Activated T-cell treated with anti-CD3 and anti-CD28 coated beads for 1 hour (primary cell): ENCODE measurements around the gene SPDYC.

Experiments
- DNase-seq: peaks from one replicate; pipeline ENCODE4 v3.0.0-alpha.2; 2020; ENCODE audit warnings: low read depth

Gene SPDYC

DNA sequence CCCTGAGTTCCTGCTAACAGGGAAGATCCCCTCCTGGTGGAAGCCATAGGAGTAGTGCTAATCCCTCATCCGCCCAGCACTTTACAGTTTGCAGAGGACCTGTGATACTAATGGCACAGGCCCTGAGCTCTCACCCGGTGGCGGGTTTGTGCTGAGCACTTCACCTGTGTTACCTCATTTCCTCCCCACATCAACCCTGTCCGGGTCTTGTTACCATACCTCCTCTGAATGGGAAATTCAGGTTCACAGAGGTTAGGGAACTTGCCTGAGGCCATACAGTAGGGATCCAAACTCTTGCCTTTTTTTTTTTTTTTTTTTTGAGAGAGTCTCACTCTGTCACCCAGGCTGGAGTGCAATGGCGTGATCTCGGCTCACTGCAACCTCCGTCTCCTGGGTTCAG, 36.9 kb downstream of the SPDYC start:
- DNase-seq, result no peak

DNA sequence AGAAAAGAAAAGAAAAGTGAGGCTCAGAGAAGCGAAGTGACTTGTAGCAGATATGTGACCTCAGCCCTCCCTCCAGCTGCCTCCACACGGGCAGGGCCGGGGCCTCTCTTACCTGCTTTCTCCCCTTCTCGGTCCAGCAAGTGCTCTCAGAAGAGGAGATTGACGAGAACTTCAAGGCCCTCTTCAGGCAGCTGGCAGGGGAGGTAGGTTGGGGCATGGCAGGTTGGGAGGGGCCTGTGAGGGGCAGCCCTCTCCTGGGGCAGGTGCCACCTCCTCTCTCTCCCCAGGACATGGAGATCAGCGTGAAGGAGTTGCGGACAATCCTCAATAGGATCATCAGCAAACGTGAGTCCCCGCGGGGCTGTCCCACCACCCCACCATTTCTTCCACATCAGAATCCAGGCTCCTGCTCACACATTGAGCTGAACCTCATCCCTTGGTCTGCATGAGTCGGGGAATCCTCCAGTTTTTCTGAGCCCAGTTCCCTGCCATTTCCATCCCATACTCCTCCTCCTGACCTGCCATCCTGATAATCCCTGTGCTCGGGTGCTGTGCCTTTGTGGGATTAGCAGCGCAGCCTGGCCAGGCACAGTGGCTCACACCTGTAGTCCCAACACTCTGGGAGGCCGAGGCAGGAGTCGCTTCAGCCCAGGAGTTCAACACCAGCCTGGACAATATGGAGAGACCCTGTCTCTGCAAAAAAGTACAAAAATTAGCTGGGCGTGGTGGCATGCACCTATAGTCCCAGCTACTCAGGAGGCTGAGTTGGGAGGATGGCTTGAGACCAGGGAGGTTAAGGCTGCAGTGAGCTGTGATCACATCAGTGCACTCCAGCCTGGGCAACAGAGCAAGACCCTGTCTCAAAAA, 38.1 kb downstream of the SPDYC start:
- no peak for DNase-seq

DNA sequence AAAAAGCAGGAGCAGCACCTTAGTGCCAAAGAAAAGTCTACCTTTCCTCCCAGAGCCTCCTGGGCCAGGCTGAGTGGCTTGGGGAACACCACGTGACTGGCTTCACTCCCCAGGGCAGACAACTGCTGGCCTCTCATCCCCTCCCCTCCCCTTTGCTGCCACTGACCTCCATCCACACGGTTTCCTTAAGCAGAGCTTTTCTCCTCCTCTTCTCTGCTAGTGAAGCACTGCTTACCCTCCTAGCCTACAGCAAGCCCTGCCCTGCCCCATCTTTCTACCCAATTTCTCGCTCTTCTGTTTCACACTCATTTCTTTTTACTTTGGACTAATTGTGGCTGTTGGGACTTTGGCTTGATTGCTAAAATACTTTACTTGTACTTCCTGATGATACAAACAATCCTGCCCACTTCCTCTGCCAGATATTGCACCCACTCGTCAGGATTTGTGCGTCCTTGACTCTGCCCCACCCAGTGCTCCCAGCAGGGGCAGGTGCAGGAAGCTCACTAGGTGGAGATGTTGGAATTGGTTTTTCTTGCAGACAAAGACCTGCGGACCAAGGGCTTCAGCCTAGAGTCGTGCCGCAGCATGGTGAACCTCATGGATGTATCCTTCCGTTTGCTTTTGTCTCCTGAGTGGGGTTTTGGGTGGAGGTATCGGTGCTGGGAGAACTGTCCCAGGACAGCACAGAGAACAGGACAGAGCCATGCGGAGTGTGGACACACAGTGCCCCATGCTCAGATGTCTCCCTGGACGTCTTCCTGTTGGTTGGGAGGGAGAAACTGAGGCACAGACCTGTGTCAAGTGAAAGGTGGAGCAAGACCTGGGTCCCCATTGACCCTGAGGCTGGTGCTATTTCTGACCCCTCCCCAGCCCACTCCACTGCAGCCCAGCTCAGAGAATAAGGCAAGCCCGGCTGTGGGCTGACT, 39.0 kb downstream of the SPDYC start:
- no peak for DNase-seq

DNA sequence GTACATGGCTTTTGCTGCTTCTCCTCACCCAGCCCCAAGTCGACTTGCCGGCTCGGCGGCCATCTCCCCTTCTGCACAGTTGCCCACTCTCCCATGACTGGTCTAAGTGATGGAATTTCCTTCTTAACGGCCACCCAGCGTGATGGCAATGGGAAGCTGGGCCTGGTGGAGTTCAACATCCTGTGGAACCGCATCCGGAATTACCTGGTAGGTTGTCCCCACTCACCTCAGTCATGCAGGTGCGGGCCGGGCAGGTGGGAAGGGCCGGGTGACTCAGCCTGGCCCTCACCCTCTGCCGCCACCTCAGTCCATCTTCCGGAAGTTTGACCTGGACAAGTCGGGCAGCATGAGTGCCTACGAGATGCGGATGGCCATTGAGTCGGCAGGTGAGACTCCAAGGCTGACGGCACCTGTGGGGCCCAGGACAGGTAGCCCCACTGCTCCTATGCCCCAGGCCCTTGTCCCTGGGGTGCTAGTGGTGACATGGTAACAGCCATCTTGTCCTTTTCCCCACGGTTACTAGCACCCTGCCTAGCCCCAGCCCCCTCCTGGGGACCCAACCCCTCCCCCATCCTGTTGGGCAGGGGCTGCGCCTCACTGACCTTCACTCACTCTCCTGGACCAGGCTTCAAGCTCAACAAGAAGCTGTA, 39.8 kb downstream of the SPDYC start:
- DNase-seq, result no peak

DNA sequence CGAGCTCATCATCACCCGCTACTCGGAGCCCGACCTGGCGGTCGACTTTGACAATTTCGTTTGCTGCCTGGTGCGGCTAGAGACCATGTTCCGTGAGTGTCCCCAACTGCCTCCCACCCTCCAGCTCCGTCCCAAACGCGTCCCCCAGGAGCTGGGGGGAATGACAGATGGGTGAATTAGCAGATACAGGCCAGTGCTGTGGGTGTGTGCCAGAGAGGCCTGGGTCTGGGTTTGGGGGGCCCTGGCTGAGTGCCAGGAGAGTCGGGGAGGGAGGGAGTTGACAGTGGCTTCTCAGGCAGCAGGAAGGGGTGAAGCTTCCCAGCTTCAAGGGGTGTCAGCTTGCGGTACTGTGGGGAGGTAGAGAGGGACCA, 40.3 kb downstream of the SPDYC start:
- no peak for DNase-seq

DNA sequence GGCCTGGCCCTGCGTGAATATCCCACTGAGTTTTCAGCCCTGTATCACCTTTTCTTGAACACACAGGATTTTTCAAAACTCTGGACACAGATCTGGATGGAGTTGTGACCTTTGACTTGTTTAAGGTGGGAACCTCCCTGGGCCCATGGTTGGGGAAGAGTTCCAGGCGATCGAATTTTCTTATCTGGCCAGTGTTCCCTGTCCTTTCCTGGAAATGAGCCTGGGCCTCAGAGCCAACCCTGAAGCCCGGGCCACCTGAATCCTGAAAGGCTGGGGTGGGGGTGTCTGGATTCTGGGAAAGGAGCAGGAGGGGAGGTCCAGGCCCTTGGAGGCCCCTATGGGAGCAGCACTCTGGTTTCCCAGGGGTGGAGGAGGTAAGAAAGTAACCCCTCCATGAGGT, 40.7 kb downstream of the SPDYC start:
- no peak for DNase-seq

DNA sequence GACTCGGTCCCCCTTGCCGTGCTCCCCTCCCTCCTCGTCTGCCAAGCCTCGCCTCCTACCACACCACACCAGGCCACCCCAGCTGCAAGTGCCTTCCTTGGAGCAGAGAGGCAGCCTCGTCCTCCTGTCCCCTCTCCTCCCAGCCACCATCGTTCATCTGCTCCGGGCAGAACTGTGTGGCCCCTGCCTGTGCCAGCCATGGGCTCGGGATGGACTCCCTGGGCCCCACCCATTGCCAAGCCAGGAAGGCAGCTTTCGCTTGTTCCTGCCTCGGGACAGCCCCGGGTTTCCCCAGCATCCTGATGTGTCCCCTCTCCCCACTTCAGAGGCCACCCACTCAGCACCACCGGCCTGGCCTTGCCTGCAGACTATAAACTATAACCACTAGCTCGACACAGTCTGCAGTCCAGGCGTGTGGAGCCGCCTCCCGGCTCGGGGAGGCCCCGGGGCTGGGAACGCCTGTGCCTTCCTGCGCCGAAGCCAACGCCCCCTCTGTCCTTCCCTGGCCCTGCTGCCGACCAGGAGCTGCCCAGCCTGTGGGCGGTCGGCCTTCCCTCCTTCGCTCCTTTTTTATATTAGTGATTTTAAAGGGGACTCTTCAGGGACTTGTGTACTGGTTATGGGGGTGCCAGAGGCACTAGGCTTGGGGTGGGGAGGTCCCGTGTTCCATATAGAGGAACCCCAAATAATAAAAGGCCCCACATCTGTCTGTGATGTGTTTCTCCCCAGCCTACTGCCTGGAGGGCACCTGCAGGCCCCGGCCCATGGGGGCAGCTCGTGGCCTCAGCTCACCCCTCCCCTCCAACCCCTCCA, 41.5 kb downstream of the SPDYC start:
- DNase-seq, result no peak

DNA sequence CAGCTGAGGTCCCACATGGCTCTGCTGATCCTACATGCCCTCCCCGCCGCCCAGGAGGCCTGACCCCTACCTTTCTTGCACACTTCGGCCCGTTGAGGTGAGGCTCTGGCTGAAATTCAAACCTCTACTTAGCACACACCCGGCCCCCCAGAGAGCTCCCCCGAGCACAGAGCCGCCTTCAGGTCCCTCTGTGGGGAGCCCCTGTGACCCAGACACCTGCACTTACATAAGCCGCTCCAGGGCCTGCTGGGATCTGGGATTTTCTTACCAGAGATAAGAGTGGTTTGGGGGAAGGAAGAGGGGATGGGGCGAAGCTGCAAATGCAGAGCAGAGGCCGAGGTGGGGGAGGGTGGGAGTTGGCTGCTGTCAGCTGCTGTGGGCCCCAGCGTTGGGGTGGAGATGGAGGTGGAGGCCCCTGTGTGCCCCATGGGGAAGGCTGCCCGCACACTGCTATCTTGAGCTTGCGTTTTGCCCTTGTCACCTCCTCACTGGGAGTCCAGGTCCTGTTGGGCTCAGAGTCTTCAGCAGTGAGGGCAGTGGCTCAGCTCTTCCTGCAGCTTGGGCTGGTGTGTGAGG, 42.3 kb downstream of the SPDYC start:
- DNase-seq, result no peak

DNA sequence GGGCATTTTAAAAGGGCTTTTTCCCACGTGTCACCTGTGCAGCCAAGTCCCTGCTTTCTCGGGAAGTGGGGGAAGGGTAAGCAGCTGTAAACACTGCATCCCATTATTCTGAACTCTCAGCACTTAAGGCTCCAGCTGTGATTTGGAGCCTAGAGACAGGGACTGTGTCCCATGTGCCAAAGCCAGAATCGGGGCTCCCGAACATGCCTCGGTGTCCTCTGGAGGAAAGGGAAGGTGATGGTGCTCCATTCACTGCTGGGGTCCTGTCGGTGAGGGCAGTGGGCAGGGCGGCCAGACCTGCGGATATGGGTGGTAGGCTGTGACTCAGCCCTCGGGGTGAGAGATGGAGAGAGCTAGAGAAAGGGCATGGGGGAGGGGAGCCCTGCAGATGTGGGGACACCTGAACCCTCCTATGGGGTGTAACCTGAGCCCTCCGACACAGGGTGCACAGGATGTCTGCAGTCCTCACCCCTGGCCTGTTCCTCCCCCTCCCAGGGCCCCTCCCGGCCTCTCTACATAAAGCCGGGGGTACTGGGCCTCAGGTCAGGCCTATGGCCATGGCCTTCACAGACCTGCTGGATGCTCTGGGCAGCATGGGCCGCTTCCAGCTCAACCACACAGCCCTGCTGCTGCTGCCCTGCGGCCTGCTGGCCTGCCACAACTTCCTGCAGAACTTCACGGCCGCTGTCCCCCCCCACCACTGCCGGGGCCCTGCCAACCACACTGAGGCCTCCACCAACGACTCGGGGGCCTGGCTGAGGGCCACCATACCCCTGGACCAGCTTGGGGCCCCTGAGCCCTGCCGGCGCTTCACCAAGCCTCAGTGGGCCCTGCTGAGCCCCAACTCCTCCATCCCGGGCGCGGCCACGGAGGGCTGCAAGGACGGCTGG, 43.5 kb downstream of the SPDYC start:
- no peak for DNase-seq

DNA sequence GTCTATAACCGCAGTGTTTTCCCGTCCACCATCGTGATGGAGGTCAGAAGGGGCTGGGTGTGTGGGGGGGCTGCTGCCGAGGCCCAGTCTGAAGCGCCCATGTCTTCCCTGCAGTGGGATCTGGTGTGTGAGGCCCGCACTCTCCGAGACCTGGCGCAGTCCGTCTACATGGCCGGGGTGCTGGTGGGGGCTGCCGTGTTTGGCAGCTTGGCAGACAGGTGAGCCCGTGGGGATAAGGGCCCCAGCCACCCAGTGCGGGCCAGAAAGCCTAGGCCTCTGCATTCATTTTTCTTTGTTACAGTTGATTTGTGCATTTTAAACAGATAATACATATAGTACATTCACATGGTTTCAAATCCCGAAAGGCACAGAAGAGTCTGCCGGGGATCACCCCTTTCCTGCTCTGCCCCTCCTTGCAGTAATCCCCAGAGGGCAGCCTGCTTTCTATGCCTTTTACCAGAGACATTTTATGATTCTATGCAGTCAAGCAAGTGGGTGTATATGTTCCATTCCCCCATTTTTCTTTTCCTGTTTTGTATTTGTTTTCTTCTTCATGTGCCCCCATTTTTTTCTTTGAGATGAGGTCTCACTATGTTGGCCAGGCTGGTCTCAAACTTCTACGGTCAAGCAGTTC, 44.3 kb downstream of the SPDYC start:
- no peak for DNase-seq

DNA sequence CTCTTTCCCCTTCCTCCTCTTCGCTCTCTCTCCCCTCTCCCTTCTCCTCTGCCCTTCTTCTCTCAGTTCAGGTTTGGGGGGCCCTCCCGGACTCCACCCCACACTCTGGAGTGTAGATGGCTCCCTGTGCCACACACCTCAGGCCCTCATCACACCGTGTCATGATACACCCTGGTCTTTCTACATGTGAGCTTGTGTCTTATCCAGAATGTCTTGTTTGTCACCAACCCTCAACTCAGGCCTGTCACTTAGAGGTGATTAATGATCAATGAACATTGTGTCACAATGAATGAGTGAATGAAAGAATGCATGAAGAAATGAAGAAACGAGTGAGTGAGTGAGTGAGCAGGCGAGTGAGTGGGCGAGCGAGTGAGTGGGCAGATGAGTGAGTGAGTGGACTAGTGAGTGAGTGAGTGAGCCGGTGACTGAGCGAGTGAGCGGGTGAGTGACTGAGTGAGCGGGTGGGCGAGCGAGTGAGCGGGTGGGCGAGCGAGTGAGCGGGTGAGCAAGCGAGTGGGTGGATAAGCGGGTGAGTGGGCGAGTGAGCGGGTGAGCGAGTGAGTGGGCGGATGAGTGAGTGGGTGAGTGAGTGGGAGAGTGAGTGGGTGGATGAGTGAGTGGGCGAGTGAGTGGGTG, 45.5 kb downstream of the SPDYC start:
- no peak for DNase-seq

DNA sequence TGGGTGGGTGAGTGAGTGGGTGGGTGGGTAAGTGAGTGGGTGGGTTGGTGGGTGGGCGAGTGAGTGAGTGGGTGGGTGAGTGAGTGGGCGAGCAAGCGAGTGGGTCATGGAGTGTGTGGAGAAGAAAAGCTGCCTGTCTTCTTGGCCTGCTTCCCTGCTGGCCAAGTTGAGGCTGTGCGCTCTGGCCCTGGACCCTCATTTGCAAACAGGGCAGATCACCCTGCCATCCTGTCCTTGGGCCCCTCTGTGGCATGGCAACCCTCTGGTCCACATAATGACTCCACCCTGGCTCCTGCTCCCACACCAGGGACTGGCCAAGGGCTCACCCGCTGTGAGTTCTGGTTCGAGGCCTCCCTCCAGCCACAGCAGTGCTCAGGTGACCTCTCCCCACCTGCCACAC, 46.8 kb downstream of the SPDYC start:
- no peak for DNase-seq

DNA sequence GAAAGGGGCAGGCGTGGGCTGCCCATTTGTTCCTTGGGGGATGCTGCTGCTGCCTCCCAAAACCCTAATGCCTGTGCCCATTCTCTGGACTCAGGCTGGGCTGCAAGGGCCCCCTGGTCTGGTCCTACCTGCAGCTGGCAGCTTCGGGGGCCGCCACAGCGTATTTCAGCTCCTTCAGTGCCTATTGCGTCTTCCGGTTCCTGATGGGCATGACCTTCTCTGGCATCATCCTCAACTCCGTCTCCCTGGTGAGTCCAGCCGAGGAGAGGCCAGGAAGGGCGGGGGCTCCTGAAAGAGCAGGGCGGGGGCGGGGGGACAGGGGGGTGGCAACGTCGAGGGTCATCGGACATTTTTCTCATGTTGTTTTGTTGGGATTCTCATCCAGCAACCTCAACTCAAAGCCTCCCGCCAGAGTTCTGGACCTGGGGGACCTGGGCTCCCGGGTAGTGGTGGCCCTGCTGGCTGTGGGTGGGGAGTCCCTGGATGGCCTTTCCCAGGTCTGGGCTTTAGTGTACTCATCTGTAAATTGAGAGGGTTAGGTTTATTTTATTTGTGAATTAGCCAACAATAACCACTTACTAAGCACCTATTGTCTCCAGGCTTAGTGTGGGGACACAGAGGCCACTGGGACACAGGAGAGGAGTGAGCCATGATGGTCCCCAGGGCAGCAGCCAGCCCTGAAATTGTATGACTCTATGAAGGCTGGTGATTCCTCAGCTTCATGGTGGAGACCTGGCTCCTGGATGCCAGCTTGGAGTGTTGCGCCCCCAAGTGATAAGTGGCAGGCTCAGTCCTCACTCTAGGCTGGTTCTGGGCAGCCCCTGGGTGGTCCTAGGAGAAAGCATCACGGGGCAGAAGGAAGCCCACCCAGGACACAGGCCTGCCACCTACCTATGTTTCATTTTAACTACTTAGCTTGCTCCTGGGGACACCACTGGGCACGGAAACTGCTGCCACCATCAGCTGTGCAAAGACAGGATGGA, 47.7 kb downstream of the SPDYC start:
- DNase-seq, result no peak

DNA sequence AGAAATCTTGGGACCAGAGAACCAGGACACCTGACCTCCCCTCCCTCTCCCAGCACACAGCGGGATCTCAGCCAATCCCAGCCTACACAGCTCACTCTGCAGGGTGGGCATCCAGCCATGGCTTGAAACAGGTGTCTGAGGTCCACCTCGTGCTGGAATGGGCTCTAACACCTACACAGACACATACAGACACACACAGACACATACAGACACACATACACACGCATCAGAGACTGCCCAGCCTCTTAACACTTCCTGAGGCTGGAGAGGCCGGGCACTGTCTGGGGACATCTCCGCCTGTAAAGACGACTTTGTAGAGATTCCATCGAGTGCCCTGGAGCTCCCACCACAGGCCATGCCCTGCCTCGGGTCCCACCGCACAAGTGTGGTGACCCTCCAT, 48.4 kb downstream of the SPDYC start:
- DNase-seq, result no peak

DNA sequence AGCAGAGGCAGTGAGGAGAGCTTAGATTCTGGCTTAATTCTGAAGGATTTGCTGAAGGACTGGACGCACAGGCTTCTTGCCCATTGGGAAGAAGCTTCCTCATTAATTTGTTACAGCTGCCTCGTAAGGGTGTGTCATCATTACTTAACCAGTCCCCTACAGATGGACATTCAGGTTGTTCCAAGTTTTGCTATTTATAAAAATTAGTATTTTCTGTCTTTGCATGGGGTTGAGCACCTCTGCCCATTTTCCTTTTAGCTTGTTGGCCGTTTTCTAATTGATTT, 49.8 kb downstream of the SPDYC start:
- no peak for DNase-seq

DNA sequence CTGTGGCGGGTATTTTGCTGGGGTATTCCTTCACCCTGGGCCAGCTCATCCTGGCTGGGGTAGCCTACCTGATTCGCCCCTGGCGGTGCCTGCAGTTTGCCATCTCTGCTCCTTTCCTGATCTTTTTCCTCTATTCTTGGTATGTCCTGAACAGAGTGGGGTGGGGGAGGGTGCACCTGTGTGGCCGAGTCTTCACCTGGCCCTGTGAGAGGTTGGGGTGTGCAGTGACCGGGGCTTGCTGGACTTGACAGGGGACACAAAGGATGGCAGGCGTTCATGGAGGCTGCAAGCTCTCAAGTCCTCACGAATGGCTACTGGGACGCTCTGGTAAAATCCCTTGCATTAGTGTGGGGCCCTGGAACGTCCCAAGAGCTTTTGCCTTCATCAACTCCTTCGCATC, 51.0 kb downstream of the SPDYC start:
- no peak for DNase-seq
